Esophagus squamous epithelium (tissue), 5 donors: ENCODE data around the gene CCNK. TPM values are rescaled to one million over a fixed set of nuclear protein-coding genes. Genes with fewer than 3 reads are reported as not detected.

ENCODE experiments used
- DNase-seq: peaks from one replicate; lab custom pipeline; 2025; lab: John Stamatoyannopoulos, UW
- H3K27ac ChIP-seq, 4 donors: fragments of 200-600 bp; sonication (generic); one replicate each; pipeline ENCODE4 v1.5.1; 2016 to 2019; ENCODE audit warnings: mild to moderate bottlenecking in 1 of 4
- H3K27me3 ChIP-seq, 4 donors: fragments of 200-600 bp; sonication (generic); 1 replicate in 3 of 4; 2 replicates in 1 of 4; pipeline versions ENCODE4 v1.5.1 to v1.6.0; 2017 to 2021; ENCODE audit warnings: antibody characterized with exemption in 1 of 4
- H3K36me3 ChIP-seq, 3 donors: fragments of 200-600 bp; sonication (generic); one replicate each; pipeline ENCODE4 v1.5.1; 2016 to 2019
- H3K4me1 ChIP-seq, 3 donors: fragments of 200-600 bp; sonication (generic); one replicate each; pipeline ENCODE4 v1.5.1; 2017 to 2019
- H3K4me3 ChIP-seq, 4 donors: fragments of 200-600 bp; sonication (generic); 1 replicate in 3 of 4; 2 replicates in 1 of 4; pipeline ENCODE4 v1.5.1; 2016 to 2019; ENCODE audit warnings: mild to moderate bottlenecking in 2 of 4, moderate library complexity in 1 of 4
- H3K9me3 ChIP-seq, 3 donors: fragments of 200-600 bp; sonication (generic); one replicate each; pipeline ENCODE4 v1.5.1; 2016 to 2019
- POLR2A ChIP-seq, 4 donors: fragments of 450-650 bp; IDR thresholded peaks; one replicate each; pipeline ENCODE4 v1.6.1; 2017; ENCODE audit warnings: antibody characterized with exemption in 4 of 4, mild to moderate bottlenecking in 4 of 4, moderate library complexity in 3 of 4
- WGBS, 2 donors: methylation state at CpG; one replicate each; pipeline ENCODE4 v1.1.5; 2018; 5-methylcytosine and 5-hydroxymethylcytosine counted together
- intact Hi-C: fragments of 100-400 bp; cut with DNase I; formaldehyde crosslinking; loops from one replicate; pipeline ENCODE4 v1.15.0; 2022
- total RNA-seq, 4 donors: library from RNA; depleted of rRNA; stranded (reverse); fragments of >200 nt; gene quantifications; one replicate each; pipeline ENCODE4 v1.1.0, GENCODE V29; 2016
- TF ChIP-seq, protein P1 (sequence below), 6 experiments: fragments of 450-650 bp in 4 of 6; fragments of 200-600 bp in 2 of 6; sonication (generic) in 2 of 6; IDR thresholded peaks; one replicate each; pipeline ENCODE4 v1.5.1; 2016 to 2019; ENCODE audit warnings: antibody characterized with exemption in 6 of 6, mild to moderate bottlenecking in 4 of 6, moderate library complexity in 4 of 6
- donor health status: DM: yes; HTN: yes; CAD: no.

Gene CCNK
- total RNA-seq, 4 donors from 2014 or later = 13.4 to 39.9 (median 29.5) TPM

- Histone ChIP-seq H3K9me3 (no peaks in the 10 kb centered on the region), H3K4me3 (no peak overlapping the region), H3K27me3 (no peaks in the 10 kb centered on the region), H3K36me3 (peaks cover 23 to 100% (median 48%) of the 10 kb centered on the region in 3 donors), H3K27ac (peak overlapping the region in 2 of 4 donors; percentile 1 to 23), H3K4me1 (peaks cover 0 to 16% (median 0%) of the 10 kb centered on the region in 3 donors)
- intact Hi-C loops = no loop called here
- WGBS, 2 donors = 40 to 54% methylated on average over 1 to 21 of the region's 23 CpGs
- DNase-seq = no peak
- no peak for TF ChIP-seq POLR2A (IDR thresholded peaks at IDR 0.05)
- TF ChIP-seq, protein P1, sequence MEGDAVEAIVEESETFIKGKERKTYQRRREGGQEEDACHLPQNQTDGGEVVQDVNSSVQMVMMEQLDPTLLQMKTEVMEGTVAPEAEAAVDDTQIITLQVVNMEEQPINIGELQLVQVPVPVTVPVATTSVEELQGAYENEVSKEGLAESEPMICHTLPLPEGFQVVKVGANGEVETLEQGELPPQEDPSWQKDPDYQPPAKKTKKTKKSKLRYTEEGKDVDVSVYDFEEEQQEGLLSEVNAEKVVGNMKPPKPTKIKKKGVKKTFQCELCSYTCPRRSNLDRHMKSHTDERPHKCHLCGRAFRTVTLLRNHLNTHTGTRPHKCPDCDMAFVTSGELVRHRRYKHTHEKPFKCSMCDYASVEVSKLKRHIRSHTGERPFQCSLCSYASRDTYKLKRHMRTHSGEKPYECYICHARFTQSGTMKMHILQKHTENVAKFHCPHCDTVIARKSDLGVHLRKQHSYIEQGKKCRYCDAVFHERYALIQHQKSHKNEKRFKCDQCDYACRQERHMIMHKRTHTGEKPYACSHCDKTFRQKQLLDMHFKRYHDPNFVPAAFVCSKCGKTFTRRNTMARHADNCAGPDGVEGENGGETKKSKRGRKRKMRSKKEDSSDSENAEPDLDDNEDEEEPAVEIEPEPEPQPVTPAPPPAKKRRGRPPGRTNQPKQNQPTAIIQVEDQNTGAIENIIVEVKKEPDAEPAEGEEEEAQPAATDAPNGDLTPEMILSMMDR (IDR thresholded peaks at IDR 0.05) = no peak
Observed at GRCh38 chr14:99508896-99509629, 27.9 kb downstream of the CCNK start.

DNA sequence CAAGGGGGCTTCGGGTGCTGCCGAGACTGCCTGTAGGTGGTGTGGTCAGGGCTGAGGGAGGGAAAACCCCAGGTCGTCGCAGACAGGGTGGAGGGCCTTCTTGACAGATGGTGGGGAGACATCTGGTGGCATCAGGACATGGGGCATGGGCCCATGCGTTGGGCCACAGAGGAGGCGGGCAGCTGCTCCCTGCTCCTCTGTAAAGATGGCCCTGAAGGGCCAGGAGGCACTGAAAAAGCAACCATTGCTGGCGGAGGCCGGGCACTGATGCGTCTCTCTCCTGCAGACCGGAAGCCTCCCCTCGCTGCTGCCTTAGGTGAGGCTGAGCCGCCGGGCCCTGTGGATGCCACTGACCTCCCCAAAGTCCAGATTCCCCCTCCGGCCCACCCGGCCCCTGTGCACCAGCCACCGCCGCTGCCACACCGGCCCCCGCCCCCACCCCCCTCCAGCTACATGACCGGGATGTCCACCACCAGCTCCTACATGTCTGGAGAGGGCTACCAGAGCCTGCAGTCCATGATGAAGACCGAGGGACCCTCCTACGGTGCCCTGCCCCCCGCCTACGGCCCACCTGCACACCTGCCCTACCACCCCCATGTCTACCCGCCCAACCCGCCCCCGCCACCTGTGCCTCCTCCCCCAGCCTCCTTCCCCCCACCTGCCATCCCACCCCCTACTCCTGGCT, 28.8 kb downstream of the CCNK start:
- Histone ChIP-seq H3K27me3 (no peaks in the 10 kb centered on the region), H3K9me3 (no peaks in the 10 kb centered on the region), H3K27ac (no peak overlapping the region), H3K36me3 (peaks cover 23 to 100% (median 52%) of the 10 kb centered on the region in 3 donors), H3K4me3 (no peak overlapping the region), H3K4me1 (peaks cover 0 to 16% (median 0%) of the 10 kb centered on the region in 3 donors)
- intact Hi-C loops = no loop called here
- 78 to 92% methylated on average over 5 to 6 of the region's 27 CpGs for WGBS, 2 donors
- no peak for DNase-seq
- TF ChIP-seq, protein P1 (IDR thresholded peaks at IDR 0.05) = no peak
- no peak for TF ChIP-seq POLR2A (IDR thresholded peaks at IDR 0.05)

- intact Hi-C loops = no loop called here
- no peak overlapping the region for H3K4me3 ChIP-seq
- 72 to 88% methylated on average over 7 to 9 of the region's 15 CpGs for WGBS, 2 donors
- DNase-seq = no peak
- peak overlapping the region in 1 of 4 donors; percentile 46 for H3K27ac ChIP-seq
- H3K4me1 ChIP-seq = peaks cover 0 to 16% (median 0%) of the 10 kb centered on the region in 3 donors
- H3K9me3 ChIP-seq = no peaks in the 10 kb centered on the region
- TF ChIP-seq, protein P1 (IDR thresholded peaks at IDR 0.05) = no peak
- TF ChIP-seq POLR2A (IDR thresholded peaks at IDR 0.05) = no peak
- peaks cover 23 to 100% (median 46%) of the 10 kb centered on the region in 3 donors for H3K36me3 ChIP-seq
- no peaks in the 10 kb centered on the region for H3K27me3 ChIP-seq
Observed at GRCh38 chr14:99510556-99511139, 29.4 kb downstream of the CCNK start.

- no peak for TF ChIP-seq POLR2A (IDR thresholded peaks at IDR 0.05)
- TF ChIP-seq, protein P1 (IDR thresholded peaks at IDR 0.05) = no peak
- DNase-seq = no peak
- Histone ChIP-seq H3K9me3 (no peaks in the 10 kb centered on the region), H3K4me1 (peaks cover 0 to 16% (median 0%) of the 10 kb centered on the region in 3 donors), H3K4me3 (no peak overlapping the region), H3K27me3 (no peaks in the 10 kb centered on the region), H3K27ac (peak overlapping the region in 3 of 4 donors; percentile 20 to 56 (median 46)), H3K36me3 (peaks cover 17 to 98% (median 37%) of the 10 kb centered on the region in 3 donors)
- intact Hi-C loops = no loop called here
- WGBS, 2 donors = 57 to 73% methylated on average over 4 to 7 of the region's 12 CpGs
Observed at GRCh38 chr14:99511421-99512109, 30.4 kb downstream of the CCNK start.
